Liver (tissue), 9 donors: ENCODE results near the gene APBA2. TPM values are rescaled to one million over a fixed set of nuclear protein-coding genes. Genes with fewer than 3 reads are reported as not detected.

Experiments used
- DNase-seq: peaks from one replicate; pipeline ENCODE4 v3.0.0-alpha.2; 2017; ENCODE audit warnings: low spot score
- H3K27ac ChIP-seq, 2 donors: one replicate each; pipeline ENCODE4 v1.7.0; 2013; ENCODE audit warnings: inconsistent platforms in 2 of 2, low read length in 2 of 2, control low read depth in 1 of 2, low read depth in 1 of 2, mild to moderate bottlenecking in 1 of 2
- H3K27me3 ChIP-seq, 4 donors: one replicate each; pipeline versions ENCODE4 v1.6.1 to v1.7.0; 2013; ENCODE audit warnings: low read length in 3 of 4, inconsistent platforms in 1 of 4, mild to moderate bottlenecking in 1 of 4, moderate library complexity in 1 of 4; ENCODE audit not compliant: control insufficient read depth in 4 of 4, insufficient read depth in 4 of 4
- H3K36me3 ChIP-seq, 4 donors: one replicate each; pipeline versions ENCODE4 v1.6.1 to v1.7.0; 2013; ENCODE audit warnings: low read length in 3 of 4, mild to moderate bottlenecking in 3 of 4, low read depth in 1 of 4, moderate library complexity in 1 of 4; ENCODE audit not compliant: control insufficient read depth in 4 of 4, insufficient read depth in 3 of 4
- H3K4me1 ChIP-seq, 4 donors: one replicate each; pipeline versions ENCODE4 v1.6.1 to v1.7.0; 2013; ENCODE audit warnings: low read length in 3 of 4, mild to moderate bottlenecking in 3 of 4, moderate library complexity in 1 of 4; ENCODE audit not compliant: control insufficient read depth in 4 of 4, insufficient read depth in 4 of 4
- H3K4me3 ChIP-seq, 3 donors: one replicate each; pipeline versions ENCODE4 v1.6.1 to v1.7.0; 2013; ENCODE audit warnings: low read length in 3 of 3, control low read depth in 1 of 3, low read depth in 1 of 3, mild to moderate bottlenecking in 1 of 3
- H3K9ac ChIP-seq, 2 donors: one replicate each; pipeline ENCODE4 v1.7.0; 2013; ENCODE audit warnings: low read length in 2 of 2, mild to moderate bottlenecking in 2 of 2, moderate library complexity in 2 of 2, control low read depth in 1 of 2, low read depth in 1 of 2
- H3K9me3 ChIP-seq, 4 donors: one replicate each; pipeline versions ENCODE4 v1.6.1 to v1.7.0; 2013; ENCODE audit warnings: low read length in 3 of 4; ENCODE audit not compliant: control insufficient read depth in 4 of 4
- EGR1 ChIP-seq, 2 donors: IDR thresholded peaks; 2 replicates each; pipeline ENCODE4 v1.6.1; 2016 to 2018; ENCODE audit warnings: antibody characterized with exemption in 2 of 2, low read depth in 2 of 2
- FOXA1 ChIP-seq: IDR thresholded peaks from 2 replicates; pipeline ENCODE4 v1.6.1; 2016; ENCODE audit warnings: antibody characterized with exemption
- FOXA2 ChIP-seq: IDR thresholded peaks from 2 replicates; pipeline ENCODE4 v1.6.1; 2016; ENCODE audit warnings: antibody characterized with exemption
- GABPA ChIP-seq, 2 donors: IDR thresholded peaks in 1 of 2; conservative IDR thresholded peaks in 1 of 2; 2 replicates each; pipeline ENCODE4 v1.6.1; 2016; ENCODE audit warnings: antibody characterized with exemption in 2 of 2, mild to moderate bottlenecking in 1 of 2, moderate library complexity in 1 of 2
- HNF4A ChIP-seq, 2 donors: conservative IDR thresholded peaks; 2 replicates each; pipeline ENCODE4 v1.6.1; 2016; ENCODE audit warnings: antibody characterized with exemption in 2 of 2, mild to moderate bottlenecking in 2 of 2
- HNF4G ChIP-seq: IDR thresholded peaks from 2 replicates; pipeline ENCODE4 v1.6.1; 2016; ENCODE audit warnings: antibody characterized with exemption
- JUND ChIP-seq, 2 donors: IDR thresholded peaks; 2 replicates each; pipeline ENCODE4 v1.6.1; 2016; ENCODE audit warnings: antibody characterized with exemption in 2 of 2
- MAX ChIP-seq: IDR thresholded peaks from 2 replicates; pipeline ENCODE4 v1.6.1; 2016; ENCODE audit warnings: antibody characterized with exemption
- NR2F2 ChIP-seq: IDR thresholded peaks from 2 replicates; pipeline ENCODE4 v1.6.1; 2016; ENCODE audit warnings: antibody characterized with exemption
- RAD21 ChIP-seq, 2 donors: IDR thresholded peaks; 2 replicates each; pipeline ENCODE4 v1.6.1; 2016; ENCODE audit warnings: antibody characterized with exemption in 2 of 2, mild to moderate bottlenecking in 2 of 2
- RXRA ChIP-seq, 2 donors: IDR thresholded peaks; 2 replicates each; pipeline ENCODE4 v1.6.1; 2017 to 2018; ENCODE audit warnings: antibody characterized with exemption in 2 of 2, mild to moderate bottlenecking in 1 of 2
- SP1 ChIP-seq: IDR thresholded peaks from 2 replicates; pipeline ENCODE4 v1.6.1; 2018; ENCODE audit warnings: antibody characterized with exemption, mild to moderate bottlenecking
- YY1 ChIP-seq: IDR thresholded peaks from 2 replicates; pipeline ENCODE4 v1.6.1; 2016; ENCODE audit warnings: antibody characterized with exemption, mild to moderate bottlenecking
- ZBTB33 ChIP-seq: IDR thresholded peaks from 2 replicates; pipeline ENCODE4 v1.6.1; 2016; ENCODE audit warnings: antibody characterized with exemption
- WGBS: extraction: QIAGEN DNeasy Blood & Tissue Kit; methylation state at CpG from one replicate; pipeline ENCODE4 v1.1.7; 2013; 5-methylcytosine and 5-hydroxymethylcytosine counted together
- polyA plus RNA-seq, 2 donors: library from polyadenylated mRNA; stranded (reverse) in 1 of 2; unstranded in 1 of 2; fragments of 200-250 nt in 1 of 2; fragments of >200 nt in 1 of 2; fragmentation: Nextera tagmentation in 1 of 2; extraction: Ambion mirVana in 1 of 2; gene quantifications; one replicate each; pipeline versions ENCODE4 v1.2.1 to v1.2.3, GENCODE V29; 2013 to 2015
- total RNA-seq, 2 donors: library from RNA; depleted of rRNA; stranded (reverse); fragments of >200 nt; gene quantifications; one replicate each; pipeline ENCODE4 v1.2.3, GENCODE V29; 2014
- TF ChIP-seq, protein P1 (sequence below): fragments of 150-350 bp; IDR thresholded peaks from 2 replicates; pipeline ENCODE4 v1.5.1; 2017; ENCODE audit warnings: improper control_type of control experiment, low read depth, low read length; ENCODE audit not compliant: missing input control
- TF ChIP-seq, protein P2 (sequence below): IDR thresholded peaks from 2 replicates; pipeline ENCODE4 v1.6.1; 2016; ENCODE audit warnings: antibody characterized with exemption, mild to moderate bottlenecking
- TF ChIP-seq, protein P3 (sequence below): IDR thresholded peaks from 2 replicates; pipeline ENCODE4 v1.6.1; 2016; ENCODE audit warnings: antibody characterized with exemption
- donor health status: healthy.
- donor health status: healthy.
- donor health status: healthy.
- donor health status: healthy.
- donor health status: healthy.

Gene APBA2
- total and polyA plus RNA-seq, 4 donors: 0.38 to 2.9 (median 1.7) TPM

DNA sequence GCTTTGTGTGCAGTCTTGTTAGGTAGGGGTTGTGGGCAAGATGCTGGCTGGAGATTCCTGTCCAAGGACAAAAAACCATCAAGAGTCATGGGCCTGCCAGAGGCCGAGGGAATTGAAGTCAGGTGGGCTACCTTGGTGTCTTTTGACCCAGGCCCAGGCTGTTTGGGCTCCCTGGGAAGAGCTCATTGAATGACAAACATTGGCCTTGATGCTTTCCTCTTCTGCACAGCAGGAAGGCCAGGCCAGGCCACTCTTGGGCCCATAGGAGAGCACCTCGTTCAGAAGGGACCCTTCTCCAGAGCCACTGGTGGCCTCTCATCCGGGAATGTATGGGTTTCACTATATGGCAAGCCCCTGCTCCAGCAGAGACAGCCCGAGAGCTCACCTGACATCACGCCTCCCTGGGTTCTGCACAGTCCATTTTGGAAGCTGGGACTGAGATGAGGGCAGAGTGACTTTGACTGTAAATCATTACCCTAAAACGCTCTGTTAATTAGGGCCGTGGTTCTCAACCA is 214.8 kb downstream of the APBA2 start:
- Histone ChIP-seq H3K4me1 (no peaks in the 10 kb centered on the region), H3K4me3 (no peak overlapping the region), H3K9ac (no peak overlapping the region), H3K36me3 (no peaks in the 10 kb centered on the region), H3K9me3 (no peaks in the 10 kb centered on the region), H3K27ac (no peak overlapping the region), H3K27me3 (no peaks in the 10 kb centered on the region)
- WGBS: 70% methylated on average over 7 of the region's 7 CpGs
- TF ChIP-seq FOXA2: no peak
- TF ChIP-seq HNF4G: no peak
- no peak for TF ChIP-seq GABPA (IDR thresholded peaks at IDR 0.05 in 1 of 2, conservative IDR thresholded peaks at IDR 0.05 in 1 of 2)
- no peak for TF ChIP-seq RXRA (IDR thresholded peaks at IDR 0.05)
- TF ChIP-seq, protein P1, sequence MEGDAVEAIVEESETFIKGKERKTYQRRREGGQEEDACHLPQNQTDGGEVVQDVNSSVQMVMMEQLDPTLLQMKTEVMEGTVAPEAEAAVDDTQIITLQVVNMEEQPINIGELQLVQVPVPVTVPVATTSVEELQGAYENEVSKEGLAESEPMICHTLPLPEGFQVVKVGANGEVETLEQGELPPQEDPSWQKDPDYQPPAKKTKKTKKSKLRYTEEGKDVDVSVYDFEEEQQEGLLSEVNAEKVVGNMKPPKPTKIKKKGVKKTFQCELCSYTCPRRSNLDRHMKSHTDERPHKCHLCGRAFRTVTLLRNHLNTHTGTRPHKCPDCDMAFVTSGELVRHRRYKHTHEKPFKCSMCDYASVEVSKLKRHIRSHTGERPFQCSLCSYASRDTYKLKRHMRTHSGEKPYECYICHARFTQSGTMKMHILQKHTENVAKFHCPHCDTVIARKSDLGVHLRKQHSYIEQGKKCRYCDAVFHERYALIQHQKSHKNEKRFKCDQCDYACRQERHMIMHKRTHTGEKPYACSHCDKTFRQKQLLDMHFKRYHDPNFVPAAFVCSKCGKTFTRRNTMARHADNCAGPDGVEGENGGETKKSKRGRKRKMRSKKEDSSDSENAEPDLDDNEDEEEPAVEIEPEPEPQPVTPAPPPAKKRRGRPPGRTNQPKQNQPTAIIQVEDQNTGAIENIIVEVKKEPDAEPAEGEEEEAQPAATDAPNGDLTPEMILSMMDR: no peak
- no peak for TF ChIP-seq EGR1 (IDR thresholded peaks at IDR 0.05; ENCODE audit: low read depth in 2 of 2)
- TF ChIP-seq HNF4A (conservative IDR thresholded peaks at IDR 0.05): no peak
- TF ChIP-seq YY1: no peak
- TF ChIP-seq SP1: no peak
- TF ChIP-seq, protein P2, sequence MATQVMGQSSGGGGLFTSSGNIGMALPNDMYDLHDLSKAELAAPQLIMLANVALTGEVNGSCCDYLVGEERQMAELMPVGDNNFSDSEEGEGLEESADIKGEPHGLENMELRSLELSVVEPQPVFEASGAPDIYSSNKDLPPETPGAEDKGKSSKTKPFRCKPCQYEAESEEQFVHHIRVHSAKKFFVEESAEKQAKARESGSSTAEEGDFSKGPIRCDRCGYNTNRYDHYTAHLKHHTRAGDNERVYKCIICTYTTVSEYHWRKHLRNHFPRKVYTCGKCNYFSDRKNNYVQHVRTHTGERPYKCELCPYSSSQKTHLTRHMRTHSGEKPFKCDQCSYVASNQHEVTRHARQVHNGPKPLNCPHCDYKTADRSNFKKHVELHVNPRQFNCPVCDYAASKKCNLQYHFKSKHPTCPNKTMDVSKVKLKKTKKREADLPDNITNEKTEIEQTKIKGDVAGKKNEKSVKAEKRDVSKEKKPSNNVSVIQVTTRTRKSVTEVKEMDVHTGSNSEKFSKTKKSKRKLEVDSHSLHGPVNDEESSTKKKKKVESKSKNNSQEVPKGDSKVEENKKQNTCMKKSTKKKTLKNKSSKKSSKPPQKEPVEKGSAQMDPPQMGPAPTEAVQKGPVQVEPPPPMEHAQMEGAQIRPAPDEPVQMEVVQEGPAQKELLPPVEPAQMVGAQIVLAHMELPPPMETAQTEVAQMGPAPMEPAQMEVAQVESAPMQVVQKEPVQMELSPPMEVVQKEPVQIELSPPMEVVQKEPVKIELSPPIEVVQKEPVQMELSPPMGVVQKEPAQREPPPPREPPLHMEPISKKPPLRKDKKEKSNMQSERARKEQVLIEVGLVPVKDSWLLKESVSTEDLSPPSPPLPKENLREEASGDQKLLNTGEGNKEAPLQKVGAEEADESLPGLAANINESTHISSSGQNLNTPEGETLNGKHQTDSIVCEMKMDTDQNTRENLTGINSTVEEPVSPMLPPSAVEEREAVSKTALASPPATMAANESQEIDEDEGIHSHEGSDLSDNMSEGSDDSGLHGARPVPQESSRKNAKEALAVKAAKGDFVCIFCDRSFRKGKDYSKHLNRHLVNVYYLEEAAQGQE: no peak
- TF ChIP-seq FOXA1: no peak
- TF ChIP-seq, protein P3, sequence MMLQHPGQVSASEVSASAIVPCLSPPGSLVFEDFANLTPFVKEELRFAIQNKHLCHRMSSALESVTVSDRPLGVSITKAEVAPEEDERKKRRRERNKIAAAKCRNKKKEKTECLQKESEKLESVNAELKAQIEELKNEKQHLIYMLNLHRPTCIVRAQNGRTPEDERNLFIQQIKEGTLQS: no peak
- TF ChIP-seq NR2F2: no peak
- no peak for TF ChIP-seq MAX
- no peak for TF ChIP-seq ZBTB33
- no peak for TF ChIP-seq RAD21 (IDR thresholded peaks at IDR 0.05)
- TF ChIP-seq JUND (IDR thresholded peaks at IDR 0.05): no peak
- no peak for DNase-seq
